ENCODE measurements around the gene ZBTB43.

DNA sequence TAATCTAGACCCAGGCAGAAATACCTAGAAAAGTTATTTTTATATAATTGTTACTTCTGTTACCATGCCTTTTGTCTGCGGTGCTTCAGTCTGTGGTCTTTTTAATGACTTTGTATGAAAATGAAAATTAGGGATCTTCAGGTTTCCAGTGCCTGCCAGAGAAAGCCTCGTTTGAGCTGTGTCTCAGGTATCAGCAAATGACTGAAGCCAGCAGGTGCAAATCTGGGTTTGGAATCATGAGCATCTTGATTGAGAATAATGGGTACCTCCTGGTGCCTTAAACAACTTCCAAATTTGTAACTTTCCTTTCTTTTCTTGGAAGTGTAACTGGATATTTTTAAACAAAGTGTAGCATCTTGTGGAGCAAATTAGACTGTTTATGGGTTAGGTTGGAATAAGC lies 59.9 kb downstream of the ZBTB43 start:
- no peak for TF ChIP-seq PML (IDR thresholded peaks at IDR 0.05; ENCODE audit: low read length)
- no peak for TF ChIP-seq HDAC6 (IDR thresholded peaks at IDR 0.05; ENCODE audit: unreplicated experiment)
- TF ChIP-seq, protein P1, sequence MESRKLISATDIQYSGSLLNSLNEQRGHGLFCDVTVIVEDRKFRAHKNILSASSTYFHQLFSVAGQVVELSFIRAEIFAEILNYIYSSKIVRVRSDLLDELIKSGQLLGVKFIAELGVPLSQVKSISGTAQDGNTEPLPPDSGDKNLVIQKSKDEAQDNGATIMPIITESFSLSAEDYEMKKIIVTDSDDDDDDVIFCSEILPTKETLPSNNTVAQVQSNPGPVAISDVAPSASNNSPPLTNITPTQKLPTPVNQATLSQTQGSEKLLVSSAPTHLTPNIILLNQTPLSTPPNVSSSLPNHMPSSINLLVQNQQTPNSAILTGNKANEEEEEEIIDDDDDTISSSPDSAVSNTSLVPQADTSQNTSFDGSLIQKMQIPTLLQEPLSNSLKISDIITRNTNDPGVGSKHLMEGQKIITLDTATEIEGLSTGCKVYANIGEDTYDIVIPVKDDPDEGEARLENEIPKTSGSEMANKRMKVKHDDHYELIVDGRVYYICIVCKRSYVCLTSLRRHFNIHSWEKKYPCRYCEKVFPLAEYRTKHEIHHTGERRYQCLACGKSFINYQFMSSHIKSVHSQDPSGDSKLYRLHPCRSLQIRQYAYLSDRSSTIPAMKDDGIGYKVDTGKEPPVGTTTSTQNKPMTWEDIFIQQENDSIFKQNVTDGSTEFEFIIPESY (IDR thresholded peaks at IDR 0.05) = no peak
- no peak for TF ChIP-seq SIN3A (IDR thresholded peaks at IDR 0.05; ENCODE audit: low read depth, low read length)
- no peak for TF ChIP-seq CTCF (IDR thresholded peaks at IDR 0.05 in 2 of 3, conservative IDR thresholded peaks at IDR 0.05 in 1 of 3; ENCODE audit: control insufficient read depth in 2 of 3, extremely low read depth in 1 of 3, insufficient read depth in 1 of 3, low read depth in 3 of 3, low read length in 3 of 3)
- no peak for TF ChIP-seq SRF (IDR thresholded peaks at IDR 0.05; ENCODE audit: low read depth in 2 of 2, low read length in 2 of 2)
- TF ChIP-seq, protein P2, sequence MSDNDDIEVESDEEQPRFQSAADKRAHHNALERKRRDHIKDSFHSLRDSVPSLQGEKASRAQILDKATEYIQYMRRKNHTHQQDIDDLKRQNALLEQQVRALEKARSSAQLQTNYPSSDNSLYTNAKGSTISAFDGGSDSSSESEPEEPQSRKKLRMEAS (IDR thresholded peaks at IDR 0.05; ENCODE audit: low read depth, low read length) = no peak
- no peak for TF ChIP-seq BCL11A (IDR thresholded peaks at IDR 0.05; ENCODE audit: low read depth, low read length)
- no peak for TF ChIP-seq POLR2A (IDR thresholded peaks at IDR 0.05; ENCODE audit: low read depth, low read length)
- TF ChIP-seq JUND (IDR thresholded peaks at IDR 0.05; ENCODE audit: low read depth, low read length) = no peak
- no peak for TF ChIP-seq TAF1 (IDR thresholded peaks at IDR 0.05; ENCODE audit: borderline replicate concordance, low read depth, low read length)
- TF ChIP-seq EP300 (IDR thresholded peaks at IDR 0.05; ENCODE audit: borderline replicate concordance in 1 of 2, control insufficient read depth in 1 of 2, low read depth in 2 of 2, low read length in 2 of 2) = no peak
